Aorta (tissue), 5 donors: Measurements from ENCODE around the gene CRB1. TPM values are rescaled to one million over a fixed set of nuclear protein-coding genes. Genes with fewer than 3 reads are reported as not detected.
"Not testable (repeated sequence)": the region's sequence is repeated elsewhere in the genome, so short reads cannot be mapped to it uniquely, and the experiment has no call there.

Experiments used
- ATAC-seq: fragments of 200-7000 bp; cut with Tn5 transposase; one replicate; pipeline ENCODE4 v1.9.1; 2022; ENCODE audit warnings: moderate library complexity; ENCODE audit not compliant: low FRiP score
- DNase-seq, 2 donors: peaks; one replicate each; pipeline ENCODE4 v3.0.0-alpha.2; 2020
- H3K27ac ChIP-seq, 2 donors: one replicate each; pipeline ENCODE4 v1.5.1; 2013; ENCODE audit warnings: low read length in 2 of 2, mild to moderate bottlenecking in 2 of 2, moderate library complexity in 2 of 2, control low read depth in 1 of 2, inconsistent platforms in 1 of 2, low read depth in 1 of 2
- H3K27me3 ChIP-seq, 2 donors: one replicate each; pipeline ENCODE4 v1.6.1; 2013; ENCODE audit warnings: control low read depth in 1 of 2, low read length in 1 of 2, mild to moderate bottlenecking in 1 of 2, moderate library complexity in 1 of 2; ENCODE audit not compliant: insufficient read depth in 2 of 2, control insufficient read depth in 1 of 2
- H3K36me3 ChIP-seq, 2 donors: one replicate each; pipeline ENCODE4 v1.6.1; 2013; ENCODE audit warnings: control low read depth in 1 of 2, low read length in 1 of 2, mild to moderate bottlenecking in 1 of 2; ENCODE audit not compliant: insufficient read depth in 2 of 2, control insufficient read depth in 1 of 2
- H3K4me1 ChIP-seq, 2 donors: one replicate each; pipeline ENCODE4 v1.6.1; 2013; ENCODE audit warnings: low read length in 2 of 2, control low read depth in 1 of 2, mild to moderate bottlenecking in 1 of 2, moderate library complexity in 1 of 2; ENCODE audit not compliant: insufficient read depth in 2 of 2, control insufficient read depth in 1 of 2
- H3K4me3 ChIP-seq, 2 donors: one replicate each; pipeline ENCODE4 v1.5.1; 2013; ENCODE audit warnings: low read length in 2 of 2, control low read depth in 1 of 2, mild to moderate bottlenecking in 1 of 2
- H3K9me3 ChIP-seq: one replicate; pipeline ENCODE4 v1.6.1; 2013; ENCODE audit warnings: mild to moderate bottlenecking, low read length; ENCODE audit not compliant: control insufficient read depth
- WGBS, 2 donors: extraction: QIAGEN DNeasy Blood & Tissue Kit; methylation state at CpG; one replicate each; pipeline ENCODE4 v1.1.7; 2013; 5-methylcytosine and 5-hydroxymethylcytosine counted together
- intact Hi-C, 2 donors: fragments of 100-400 bp; cut with DNase I; formaldehyde crosslinking; loops; one replicate each; pipeline versions ENCODE4 v1.14.2 to v1.15.0; 2022
- polyA plus RNA-seq, 2 donors: library from polyadenylated mRNA; stranded (reverse); fragments of 200-250 nt; gene quantifications; one replicate each; pipeline ENCODE4 v1.2.3, GENCODE V29; 2013
- total RNA-seq, 2 donors: library from RNA; stranded (reverse); fragmentation: NEBNext Ultra II Directional; extraction: Animal tissue kit (Norgen Biotek cat#: 25700); gene quantifications; one replicate each; pipeline ENCODE4 v1.2.1, GENCODE V29; 2021
- donor health status: healthy with polysubstance abuse.
- donor health status: Bipolar disorder and iron deficiency.
- donor health status: DM: no; HTN: no; CAD: no.
- donor health status: DM: no; HTN: no; CAD: no.
- donor health status: DM: yes; HTN: yes; CAD: no.

The CRB1 gene
- total and polyA plus RNA-seq, 4 donors: under 0.01 to 0.16 (median 0.15) TPM; not detected in 1

DNA sequence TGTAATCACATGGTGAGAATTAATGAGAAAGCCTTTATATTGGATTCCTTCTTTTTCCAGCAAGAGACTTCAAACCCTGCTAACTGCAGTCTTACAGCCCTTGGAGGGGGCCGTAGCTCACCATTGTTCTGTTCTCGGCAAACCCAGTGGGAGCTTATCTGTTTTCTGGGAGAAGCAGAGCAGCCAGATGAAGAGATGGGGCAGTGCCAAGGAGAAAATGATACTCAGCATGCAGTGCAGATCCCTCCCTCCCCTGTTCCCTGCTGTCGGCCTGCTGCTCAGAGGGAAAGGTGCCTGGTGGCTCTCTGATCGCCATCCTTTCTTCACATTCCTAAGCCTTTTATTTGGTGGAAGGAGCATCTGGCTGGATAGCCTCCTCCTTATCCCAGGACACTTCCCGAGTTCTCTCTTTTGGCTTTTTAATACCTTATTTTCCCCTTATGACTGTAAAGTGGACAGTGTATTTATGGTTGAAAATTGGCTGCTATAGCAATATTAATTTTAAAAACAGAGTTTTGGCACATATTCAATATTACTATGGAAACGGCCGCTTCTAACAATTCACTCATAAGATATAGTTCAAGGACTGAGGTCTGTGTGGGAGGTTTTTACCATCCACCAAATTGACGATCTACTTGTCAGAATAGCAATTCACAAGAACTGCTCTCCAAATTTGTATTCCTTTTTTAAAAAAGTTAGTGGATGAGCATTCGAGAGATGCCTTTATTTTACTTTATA lies 203.4 kb downstream of the CRB1 start:
- H3K4me3 ChIP-seq: no peak overlapping the region
- no peaks in the 10 kb centered on the region for H3K27me3 ChIP-seq
- intact Hi-C loops: no loop called here
- no peak overlapping the region for H3K27ac ChIP-seq
- WGBS, 2 donors: 39 to 47% methylated on average over 9 of the region's 9 CpGs
- no peaks in the 10 kb centered on the region for H3K4me1 ChIP-seq
- H3K36me3 ChIP-seq: no peaks in the 10 kb centered on the region
- ATAC-seq (peak; percentile 11), DNase-seq (no peak)
- H3K9me3 ChIP-seq: no peaks in the 10 kb centered on the region

DNA sequence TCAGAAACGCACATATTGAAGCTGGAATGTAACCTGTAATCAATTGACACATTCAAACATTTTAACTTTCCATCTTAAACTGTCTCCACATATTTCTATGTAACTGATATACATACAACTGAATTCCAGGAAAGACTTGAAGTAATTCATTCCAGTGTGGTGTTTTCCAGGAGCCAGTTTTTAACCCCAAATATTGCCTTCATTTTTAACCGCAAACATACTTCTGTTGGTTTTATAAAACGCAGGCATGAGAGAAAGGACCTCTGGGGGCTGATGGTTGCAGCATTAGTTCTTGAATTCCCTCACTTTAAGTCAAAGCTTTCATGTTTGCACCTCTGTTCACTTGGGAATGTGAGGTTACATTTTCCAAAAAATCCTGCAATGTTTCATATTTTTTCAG lies 204.1 kb downstream of the CRB1 start:
- Histone ChIP-seq H3K4me3 (no peak overlapping the region), H3K27me3 (no peaks in the 10 kb centered on the region), H3K27ac (no peak overlapping the region), H3K36me3 (no peaks in the 10 kb centered on the region), H3K4me1 (no peaks in the 10 kb centered on the region), H3K9me3 (no peaks in the 10 kb centered on the region)
- no peak for ATAC-seq
- intact Hi-C loops: no loop called here
- WGBS, 2 donors: 91 to 93% methylated on average over 3 of the region's 3 CpGs
- no peak for DNase-seq

DNA sequence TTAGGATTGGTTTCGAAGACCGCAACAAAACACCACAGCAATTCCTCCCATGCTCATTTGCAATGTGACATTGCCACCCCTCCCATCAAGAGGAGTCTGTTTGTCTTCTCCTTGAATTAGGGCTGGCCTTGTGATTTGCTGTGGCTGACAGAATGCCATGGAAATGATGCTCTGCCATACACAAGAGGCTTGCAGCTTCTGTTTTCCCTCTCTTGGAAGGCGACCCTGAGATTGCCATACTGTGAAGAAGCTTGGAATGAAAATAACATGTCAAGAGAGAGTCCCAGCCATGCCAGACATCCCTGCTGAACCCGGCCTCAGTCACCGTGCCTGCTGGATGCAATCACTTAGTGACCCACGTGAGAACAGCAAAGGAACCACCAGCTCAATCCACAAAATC lies 212.4 kb downstream of the CRB1 start:
- no peak overlapping the region for H3K4me3 ChIP-seq
- intact Hi-C loops: no loop called here
- 78 to 83% methylated on average over 6 of the region's 6 CpGs for WGBS, 2 donors
- H3K4me1 ChIP-seq: no peaks in the 10 kb centered on the region
- ATAC-seq (no peak), DNase-seq (no peak)
- no peaks in the 10 kb centered on the region for H3K9me3 ChIP-seq
- H3K27ac ChIP-seq: no peak overlapping the region
- no peaks in the 10 kb centered on the region for H3K36me3 ChIP-seq
- H3K27me3 ChIP-seq: no peaks in the 10 kb centered on the region

DNA sequence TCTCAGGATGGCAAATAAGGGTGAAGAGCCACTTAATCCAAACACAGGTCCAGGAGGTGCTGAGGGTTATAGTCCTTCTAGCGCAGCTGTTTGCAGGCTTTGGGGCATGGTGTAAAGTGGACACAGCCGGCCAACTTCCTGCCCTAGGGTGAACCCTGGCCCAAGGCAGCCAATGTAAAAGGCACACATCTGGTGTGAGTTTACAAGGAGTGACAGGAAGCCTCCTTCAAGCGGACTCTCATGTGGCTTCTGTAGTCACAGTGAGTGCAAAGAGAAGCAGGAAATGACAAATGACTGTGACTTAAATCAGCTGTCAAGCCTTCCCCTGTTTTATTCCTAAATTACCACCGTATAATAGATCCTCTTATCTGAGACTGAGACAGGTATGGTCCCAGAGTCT lies 213.0 kb downstream of the CRB1 start:
- no peaks in the 10 kb centered on the region for H3K4me1 ChIP-seq
- no peak for DNase-seq
- WGBS, 2 donors: 61 to 76% methylated on average over 4 of the region's 4 CpGs
- no peak overlapping the region for H3K4me3 ChIP-seq
- intact Hi-C loops: no loop called here
- H3K27me3 ChIP-seq: no peaks in the 10 kb centered on the region
- H3K27ac ChIP-seq: no peak overlapping the region
- peak; percentile 22 for ATAC-seq
- no peaks in the 10 kb centered on the region for H3K36me3 ChIP-seq
- H3K9me3 ChIP-seq: no peaks in the 10 kb centered on the region

DNA sequence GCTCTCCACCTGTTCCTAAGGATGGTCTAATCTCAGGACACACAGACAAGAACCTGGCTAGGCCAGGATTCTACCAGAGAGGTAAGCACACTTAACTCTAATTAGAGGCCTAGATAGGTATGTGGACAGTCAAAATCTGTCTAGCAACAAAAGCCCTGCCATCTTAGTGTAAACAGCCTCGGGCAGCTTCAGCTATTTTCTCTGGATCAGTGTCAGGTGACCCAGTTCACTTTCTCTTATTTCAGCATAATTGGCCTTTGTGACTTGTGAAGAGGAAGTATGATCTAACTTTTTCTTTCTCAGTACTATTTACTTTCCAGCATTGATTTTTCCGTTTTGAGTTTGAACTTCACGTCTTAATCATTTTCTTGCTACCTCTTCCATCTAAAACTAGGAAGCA lies 217.7 kb downstream of the CRB1 start:
- H3K4me1 ChIP-seq: no peaks in the 10 kb centered on the region
- no peak for DNase-seq
- intact Hi-C loops: no loop called here
- H3K36me3 ChIP-seq: no peaks in the 10 kb centered on the region
- WGBS, 2 donors: 2 to 6% methylated on average over 3 of the region's 3 CpGs
- ATAC-seq: no peak
- H3K27ac ChIP-seq: no peak overlapping the region
- no peaks in the 10 kb centered on the region for H3K27me3 ChIP-seq
- H3K9me3 ChIP-seq: no peaks in the 10 kb centered on the region
- no peak overlapping the region for H3K4me3 ChIP-seq

DNA sequence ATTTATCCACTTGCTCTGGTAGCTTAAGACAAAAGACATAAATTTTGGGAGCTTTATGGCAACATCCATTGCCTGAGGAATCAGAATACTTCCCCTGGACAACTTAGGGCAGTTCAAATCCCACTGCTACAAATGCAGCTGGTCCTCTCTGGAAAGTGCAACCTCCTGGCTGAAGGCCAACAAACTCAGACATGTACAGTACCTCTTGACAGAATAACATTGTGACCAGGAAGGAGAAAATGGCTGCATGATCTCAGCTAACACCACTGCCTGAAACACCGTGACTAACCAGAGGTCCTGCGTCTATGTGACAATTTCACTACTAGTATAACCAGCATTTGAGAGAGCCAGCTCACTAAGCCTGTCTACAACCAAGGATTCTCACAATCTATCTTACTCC lies 218.9 kb downstream of the CRB1 start:
- Histone ChIP-seq H3K27me3 (no peaks in the 10 kb centered on the region), H3K36me3 (no peaks in the 10 kb centered on the region), H3K27ac (no peak overlapping the region), H3K9me3 (no peaks in the 10 kb centered on the region), H3K4me3 (no peak overlapping the region), H3K4me1 (no peaks in the 10 kb centered on the region)
- ATAC-seq (no peak), DNase-seq (no peak)
- intact Hi-C loops: no loop called here
- WGBS, 2 donors: 35% methylated on average over 2 of the region's 2 CpGs

DNA sequence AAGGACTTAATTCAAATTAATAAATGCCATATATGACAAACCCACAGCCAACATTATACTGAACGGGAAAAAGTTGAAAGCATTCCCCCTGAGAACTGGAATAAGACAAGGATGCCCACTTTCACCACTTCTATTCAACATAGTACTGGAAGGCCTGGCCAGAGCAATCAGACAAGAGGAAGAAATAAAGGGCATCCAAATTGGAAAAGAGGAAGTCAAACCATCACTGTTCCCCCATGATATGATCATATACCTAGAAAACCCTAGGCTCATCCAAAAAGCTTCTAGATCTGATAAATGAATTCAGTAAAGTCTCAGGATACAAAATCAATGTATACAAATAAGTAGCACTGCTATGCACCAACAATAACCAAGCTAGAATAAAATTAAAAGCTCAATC lies 223.5 kb downstream of the CRB1 start:
- H3K27me3 ChIP-seq, H3K4me1 ChIP-seq, H3K27ac ChIP-seq, H3K4me3 ChIP-seq, intact Hi-C loops, ATAC-seq, DNase-seq, H3K36me3 ChIP-seq, H3K9me3 ChIP-seq: not testable (repeated sequence)
- WGBS, 2 donors: 95 to 100% methylated on average over 1 of the region's 1 CpG

DNA sequence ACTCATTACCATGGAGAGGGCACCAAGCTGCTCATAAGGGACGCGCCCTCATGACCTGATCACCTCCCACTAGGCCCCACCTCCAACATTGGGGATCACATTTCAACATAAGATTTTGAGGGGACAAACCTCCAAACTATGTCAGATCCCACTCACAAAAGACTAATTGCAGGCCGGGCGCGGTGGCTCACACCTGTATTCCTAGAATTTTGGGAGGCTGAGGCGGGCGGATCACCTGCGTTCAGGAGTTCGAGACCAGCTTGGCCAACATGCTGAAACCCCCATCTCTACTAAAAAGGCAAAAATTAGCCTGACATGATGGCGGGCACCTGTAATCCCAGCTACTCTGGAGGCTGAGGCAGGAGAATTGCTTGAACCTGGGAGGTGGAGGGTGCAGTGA lies 228.7 kb downstream of the CRB1 start:
- 87 to 90% methylated on average over 10 of the region's 10 CpGs for WGBS, 2 donors
- Histone ChIP-seq H3K27me3 (no peaks in the 10 kb centered on the region), H3K36me3 (no peaks in the 10 kb centered on the region)

DNA sequence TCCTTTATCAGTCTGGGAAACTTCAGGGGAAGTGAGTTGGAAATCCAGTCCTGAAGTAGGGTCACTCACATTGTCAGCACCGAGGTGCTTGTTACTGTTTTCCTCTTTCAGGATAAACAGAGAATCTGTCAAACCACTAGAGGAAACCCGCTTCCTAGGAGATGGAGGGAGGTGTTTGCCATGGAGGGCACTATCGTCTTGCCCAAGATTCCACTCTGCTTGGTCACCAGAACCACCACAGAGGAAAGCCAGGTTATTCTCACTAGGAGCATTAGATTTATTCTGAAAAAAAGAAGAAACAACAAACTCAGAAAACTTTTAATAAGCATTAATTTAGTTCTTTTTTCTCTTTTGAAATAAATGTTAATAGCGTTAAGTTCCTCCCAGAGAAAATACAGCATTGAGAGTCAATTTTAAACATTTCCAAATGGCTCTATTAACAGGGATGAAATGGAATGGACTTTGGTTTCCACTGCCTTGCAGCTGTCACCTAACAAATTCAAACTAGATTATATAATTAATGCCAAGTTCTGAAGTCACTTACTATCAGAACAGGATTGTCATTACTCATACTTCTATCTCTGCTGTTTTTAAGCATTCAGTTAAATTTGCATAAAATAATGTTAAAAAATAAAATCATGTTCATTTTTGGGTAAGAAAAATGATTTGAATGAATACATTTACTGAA lies 242.8 kb downstream of the CRB1 start:
- ATAC-seq: no peak
- Histone ChIP-seq H3K4me3 (no peak overlapping the region), H3K36me3 (peaks cover 0 to 4% of the 10 kb centered on the region in 2 donors), H3K27me3 (no peaks in the 10 kb centered on the region), H3K9me3 (no peaks in the 10 kb centered on the region), H3K4me1 (no peaks in the 10 kb centered on the region), H3K27ac (no peak overlapping the region)
- DNase-seq: no peak
- 84 to 86% methylated on average over 4 of the region's 4 CpGs for WGBS, 2 donors
- intact Hi-C loops: no loop called here

More for the DNA sequence above, 228.7 kb downstream of the CRB1 start:
- no peak for ATAC-seq
- no peak overlapping the region for H3K27ac ChIP-seq
- H3K4me1 ChIP-seq: no peaks in the 10 kb centered on the region
- intact Hi-C loops: no loop called here
- H3K9me3 ChIP-seq: no peaks in the 10 kb centered on the region
- H3K4me3 ChIP-seq: no peak overlapping the region
- no peak for DNase-seq
